ENCODE measurements around the gene SLC16A5.
"Not testable (repeated sequence)": the region's sequence is repeated elsewhere in the genome, so short reads cannot be mapped to it uniquely, and the experiment has no call there.

The SLC16A5 gene

DNA sequence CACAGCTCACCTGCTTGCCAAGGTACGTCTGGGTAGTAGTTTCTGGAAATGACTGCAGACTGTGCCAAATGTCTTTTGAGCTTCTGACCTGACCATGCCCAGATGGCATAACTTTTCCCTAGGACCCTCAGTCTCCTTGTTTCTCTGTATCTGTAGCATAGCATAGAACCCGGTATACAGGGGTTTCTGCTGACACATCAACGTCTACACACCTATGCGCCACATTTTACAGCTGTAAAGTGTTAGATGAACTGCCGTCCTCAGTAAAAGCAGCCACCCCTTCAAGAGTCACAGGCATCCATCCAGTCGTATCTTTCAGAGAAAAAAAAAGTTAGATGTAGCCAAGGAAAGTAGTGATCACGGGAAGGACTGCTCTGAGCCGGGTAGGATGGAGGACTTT lies 23.3 kb upstream of the SLC16A5 start:
- DNase-seq (ENCODE audit: low read depth in 2 of 2) = no peak

DNA sequence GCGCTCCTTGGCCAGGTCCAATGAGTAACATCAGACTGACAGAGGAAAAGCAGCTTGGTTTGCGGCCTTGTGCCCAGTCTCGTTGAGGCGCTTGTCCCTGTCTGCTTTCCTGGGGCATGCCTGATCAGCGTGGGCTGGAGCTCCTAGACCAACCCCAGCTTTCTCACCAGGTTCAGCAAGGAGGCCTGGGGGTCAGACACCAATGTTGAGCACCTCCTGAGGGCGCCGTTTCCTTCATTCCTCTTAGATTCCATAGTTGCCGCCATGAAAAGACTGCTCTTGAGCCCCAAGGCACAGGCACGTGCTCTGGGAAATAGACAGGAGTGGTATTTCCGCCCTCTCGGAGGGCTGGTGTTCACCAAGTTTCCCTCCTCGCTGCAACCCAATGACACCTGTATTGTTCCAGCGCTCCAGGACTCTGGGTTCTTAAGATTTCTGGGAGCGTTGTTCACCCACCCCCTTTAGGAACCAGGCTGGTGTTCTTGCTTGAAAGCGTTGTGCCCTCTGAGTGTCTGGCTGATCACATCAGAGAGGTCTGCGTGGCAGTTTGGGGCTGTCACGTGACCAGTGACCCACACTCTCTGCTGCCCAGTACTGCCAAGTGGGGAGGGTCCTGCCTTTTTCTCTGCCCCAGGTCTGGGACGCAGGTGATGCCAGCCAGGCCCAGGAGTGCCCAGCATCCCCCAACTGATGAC lies 22.7 kb upstream of the SLC16A5 start:
- no peak for DNase-seq (ENCODE audit: low read depth in 2 of 2)

DNA sequence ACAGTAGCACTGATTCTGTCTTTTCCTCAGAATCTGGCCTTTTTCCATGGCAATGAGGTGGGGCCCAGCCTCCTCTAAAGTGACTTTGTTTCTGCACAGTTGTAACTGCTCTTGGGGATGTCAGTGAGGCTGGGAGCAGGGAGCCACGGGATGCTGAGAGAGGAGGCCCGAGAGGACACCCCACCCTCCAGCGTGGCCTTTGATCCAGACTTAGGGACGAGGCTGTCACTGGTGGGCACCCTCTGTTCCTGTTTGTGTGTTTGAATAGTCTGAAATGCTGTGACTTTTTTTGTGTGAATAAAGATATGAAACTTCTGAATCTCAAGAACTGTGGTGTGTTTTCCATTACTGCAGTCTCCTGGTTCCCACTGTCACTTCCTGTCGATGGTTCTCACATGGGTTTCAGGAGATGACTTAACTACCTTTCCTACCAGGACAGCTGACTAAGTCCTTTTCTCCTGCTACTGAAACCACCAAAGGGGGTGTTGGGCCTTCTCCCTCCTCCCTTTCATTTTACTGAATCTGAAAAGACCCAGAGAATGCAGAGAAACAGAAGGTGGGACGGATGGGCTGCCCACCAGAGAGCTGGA lies 22.1 kb upstream of the SLC16A5 start:
- no peak for DNase-seq (ENCODE audit: low read depth in 2 of 2)

DNA sequence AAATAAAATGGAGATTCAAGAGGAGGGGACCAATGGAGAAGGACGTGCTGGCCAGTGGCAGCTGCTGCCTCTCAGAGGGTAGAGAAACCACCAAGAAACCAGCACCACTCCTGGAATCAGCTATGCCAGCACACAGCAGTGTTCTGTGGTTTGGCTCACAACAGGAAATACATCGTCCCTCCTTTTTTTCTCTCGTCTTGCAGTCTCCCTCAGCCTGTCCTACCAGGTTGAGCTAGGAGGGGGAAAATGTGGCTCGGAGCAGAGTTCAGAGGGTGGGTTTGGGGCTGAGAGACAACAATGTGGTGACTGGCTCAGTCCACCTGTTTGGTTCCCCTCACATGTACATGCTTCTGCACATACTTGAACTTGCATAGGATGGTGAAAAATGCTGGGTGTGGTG lies 19.9 kb upstream of the SLC16A5 start:
- no peak for DNase-seq (ENCODE audit: low read depth in 2 of 2)

DNA sequence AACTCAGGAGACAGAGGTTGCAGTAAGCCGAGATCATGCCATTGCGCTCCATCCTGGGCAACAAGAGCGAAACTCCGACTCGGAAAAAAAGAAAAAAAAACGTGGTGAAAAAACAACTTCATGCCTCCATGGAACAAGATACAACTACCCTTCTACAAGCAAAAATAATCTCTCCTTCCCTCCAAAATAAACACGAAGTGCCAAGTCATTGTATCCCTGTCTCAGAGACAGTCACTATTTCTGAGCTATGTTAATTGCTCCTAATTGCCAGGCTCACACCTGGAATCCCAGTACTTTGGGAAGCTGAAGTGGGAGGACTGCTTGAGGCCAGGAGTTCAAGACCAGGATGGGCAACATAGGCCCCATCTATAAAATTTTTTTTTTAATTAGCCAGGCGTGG lies 19.0 kb upstream of the SLC16A5 start:
- no peak for DNase-seq (ENCODE audit: low read depth in 2 of 2)

DNA sequence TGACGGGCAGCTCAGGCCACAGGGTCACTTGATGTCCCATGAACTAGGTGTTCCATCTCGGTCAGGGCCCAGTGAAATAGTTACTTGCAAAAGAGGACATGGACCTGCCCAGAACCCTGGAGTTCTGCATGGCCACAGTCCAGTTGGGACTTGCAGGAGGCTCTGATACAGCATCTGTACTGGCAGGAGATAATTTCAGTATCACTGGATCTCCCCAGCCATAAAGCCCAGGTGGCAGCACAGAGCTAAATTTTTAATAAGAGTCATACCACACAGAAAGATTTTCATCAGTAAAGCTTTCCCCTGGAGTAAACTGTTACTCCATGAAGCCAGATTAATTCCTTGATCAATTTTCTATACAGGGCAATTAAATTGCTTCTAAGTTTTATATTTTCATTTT lies 18.0 kb upstream of the SLC16A5 start:
- no peak for DNase-seq (ENCODE audit: low read depth in 2 of 2)

DNA sequence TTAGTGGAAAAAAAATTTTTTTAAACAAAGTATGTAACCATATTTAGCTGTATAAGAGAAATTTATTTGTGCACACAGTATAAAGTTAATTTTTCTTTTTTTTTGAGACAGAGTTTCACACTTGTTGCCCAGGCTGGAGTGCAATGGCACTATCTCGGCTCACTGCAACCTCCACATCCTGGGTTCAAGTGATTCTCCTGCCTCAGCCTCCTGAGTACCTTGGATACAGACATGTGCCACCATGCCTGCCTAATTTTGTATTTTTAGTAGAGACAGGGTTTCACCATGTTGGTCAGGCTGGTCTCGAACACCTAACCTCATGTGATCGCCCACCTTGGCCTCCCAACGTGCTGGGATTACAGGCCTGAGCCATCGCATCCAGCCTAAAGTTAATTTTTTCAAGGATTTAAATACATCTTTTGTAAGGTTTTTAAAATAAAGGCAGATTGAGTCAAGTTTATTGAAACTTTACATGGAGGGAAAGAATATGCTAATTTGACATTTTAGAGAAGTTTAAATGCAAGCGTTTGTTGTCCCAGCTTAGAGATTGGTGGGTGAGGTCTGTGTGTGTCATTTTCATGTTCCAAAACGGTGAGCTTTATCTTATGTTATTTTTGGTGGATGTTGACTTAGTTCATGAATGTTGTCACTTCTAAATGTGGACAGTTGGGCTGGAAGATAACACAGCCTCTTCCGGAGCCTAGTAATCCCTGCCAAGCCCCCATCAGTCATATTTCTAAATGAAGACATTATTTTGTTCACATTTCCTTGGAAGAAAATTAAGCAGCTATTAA lies 16.1 kb upstream of the SLC16A5 start:
- DNase-seq (ENCODE audit: low read depth in 2 of 2) = not testable (repeated sequence)

DNA sequence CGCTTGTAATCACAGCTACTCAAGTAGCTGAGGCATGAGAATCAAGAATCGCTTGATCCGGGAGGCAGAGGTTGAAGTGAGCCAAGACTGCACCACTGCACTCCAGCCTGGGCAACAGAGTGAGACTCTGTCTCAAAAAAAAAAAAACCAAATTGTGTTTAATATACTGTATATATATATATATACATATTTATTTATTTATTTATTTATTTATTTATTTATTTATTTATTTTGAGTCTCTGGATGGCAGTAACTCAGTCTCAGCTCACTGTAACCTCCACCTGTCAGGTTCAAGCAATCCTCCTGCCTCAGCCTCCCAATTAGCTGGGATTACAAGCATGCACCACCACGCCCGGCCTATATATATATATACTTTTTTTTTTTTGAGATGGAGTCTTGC lies 14.8 kb upstream of the SLC16A5 start:
- DNase-seq (ENCODE audit: low read depth in 2 of 2) = not testable (repeated sequence)

DNA sequence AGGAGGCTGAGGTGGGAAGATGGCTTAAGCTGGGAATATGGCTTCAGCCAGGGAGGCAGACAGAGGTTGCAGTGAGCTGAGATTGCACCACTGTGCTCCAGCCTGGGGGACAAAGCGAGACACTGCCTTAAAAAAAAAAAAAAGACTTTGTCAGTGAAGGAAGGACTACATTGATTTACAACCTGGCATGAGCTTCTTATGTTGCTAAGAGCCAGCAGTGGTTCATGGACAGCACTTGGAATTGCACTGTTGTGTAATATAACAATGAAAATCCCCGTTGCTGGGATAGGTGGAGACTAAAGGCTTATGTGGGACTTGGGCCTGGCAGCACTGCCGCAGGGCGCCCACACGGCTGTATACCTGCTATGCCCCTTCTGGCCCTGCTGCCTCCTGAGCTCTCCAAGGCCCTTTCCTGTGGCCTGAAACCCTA lies 14.1 kb upstream of the SLC16A5 start:
- DNase-seq (ENCODE audit: low read depth in 2 of 2) = no peak

DNA sequence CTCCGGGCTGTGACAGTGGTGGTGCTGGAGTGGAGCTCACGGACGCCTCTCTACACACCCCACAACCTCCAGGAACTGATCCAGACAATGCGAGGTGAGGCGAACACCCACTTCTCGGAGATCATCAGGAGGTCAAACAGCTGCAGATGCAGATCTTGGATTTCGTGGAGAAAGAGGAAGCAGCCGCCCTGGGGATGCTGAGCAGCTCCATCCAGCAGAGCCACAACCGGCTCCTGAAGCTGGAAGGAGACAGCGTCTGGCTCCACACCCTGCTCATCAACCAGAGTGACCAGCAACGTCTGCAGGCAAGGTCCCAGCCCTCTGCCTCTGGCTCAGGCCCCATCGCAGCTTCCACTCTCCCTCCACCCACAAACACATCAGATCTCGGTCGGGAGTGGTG lies 13.2 kb upstream of the SLC16A5 start:
- no peak for DNase-seq (ENCODE audit: low read depth in 2 of 2)

DNA sequence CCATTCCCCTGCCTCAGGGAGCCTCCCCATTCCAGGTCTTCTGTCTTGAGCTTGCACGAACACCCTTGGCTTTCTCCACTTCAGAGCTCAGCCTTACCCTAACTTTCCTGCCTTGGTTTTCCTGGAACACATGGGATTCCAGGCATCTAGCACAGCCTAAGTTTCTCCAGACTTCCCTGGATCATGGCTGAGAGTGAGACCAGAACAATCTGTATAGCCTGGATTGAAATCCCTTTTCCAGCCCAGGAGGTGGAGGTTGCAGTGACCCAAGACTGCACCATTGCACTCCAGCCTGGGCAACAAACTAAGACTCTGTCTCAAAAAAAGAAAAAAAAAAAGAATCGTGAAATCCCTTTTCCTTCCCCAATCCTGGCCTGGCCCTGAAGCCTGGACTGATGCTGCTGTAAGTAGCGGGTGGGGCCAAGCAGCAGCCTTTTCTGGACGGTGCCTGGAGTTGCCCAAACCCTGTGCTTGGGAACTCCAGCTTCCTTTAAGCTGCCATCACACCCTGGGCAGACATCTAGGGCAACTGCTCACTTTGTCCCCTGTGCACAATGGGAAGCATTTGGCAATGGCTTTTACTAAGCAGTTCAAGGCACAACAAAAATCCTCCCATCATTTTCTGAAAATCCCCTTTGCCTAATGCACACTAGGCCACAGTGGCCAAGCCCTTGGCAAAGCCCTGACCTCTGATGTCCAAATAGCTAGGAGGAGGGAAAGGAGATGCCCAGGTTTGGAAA lies 12.0 kb upstream of the SLC16A5 start:
- no peak for DNase-seq (ENCODE audit: low read depth in 2 of 2)

DNA sequence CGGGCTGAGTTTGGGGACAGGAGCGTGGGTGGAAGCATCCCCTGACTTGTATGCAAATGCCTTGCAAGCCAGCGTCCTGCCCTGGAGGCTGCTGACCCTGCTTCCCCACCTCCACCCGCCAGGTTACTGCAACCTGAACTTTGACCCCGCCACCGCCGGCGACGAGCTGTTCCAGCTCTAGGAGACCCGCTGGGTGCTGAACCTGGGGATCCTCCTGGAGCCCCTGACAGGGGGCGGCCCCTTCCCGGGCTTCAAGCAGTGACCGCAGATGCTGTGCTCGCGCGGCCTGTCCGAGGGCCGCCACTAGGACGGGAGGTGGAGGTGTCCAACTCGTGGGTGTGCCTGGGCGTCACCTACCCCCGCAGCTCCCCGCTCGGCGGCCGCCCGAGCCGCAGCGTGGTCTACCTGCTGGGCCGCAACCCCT lies 10.7 kb upstream of the SLC16A5 start:
- no peak for DNase-seq (ENCODE audit: low read depth in 2 of 2)

DNA sequence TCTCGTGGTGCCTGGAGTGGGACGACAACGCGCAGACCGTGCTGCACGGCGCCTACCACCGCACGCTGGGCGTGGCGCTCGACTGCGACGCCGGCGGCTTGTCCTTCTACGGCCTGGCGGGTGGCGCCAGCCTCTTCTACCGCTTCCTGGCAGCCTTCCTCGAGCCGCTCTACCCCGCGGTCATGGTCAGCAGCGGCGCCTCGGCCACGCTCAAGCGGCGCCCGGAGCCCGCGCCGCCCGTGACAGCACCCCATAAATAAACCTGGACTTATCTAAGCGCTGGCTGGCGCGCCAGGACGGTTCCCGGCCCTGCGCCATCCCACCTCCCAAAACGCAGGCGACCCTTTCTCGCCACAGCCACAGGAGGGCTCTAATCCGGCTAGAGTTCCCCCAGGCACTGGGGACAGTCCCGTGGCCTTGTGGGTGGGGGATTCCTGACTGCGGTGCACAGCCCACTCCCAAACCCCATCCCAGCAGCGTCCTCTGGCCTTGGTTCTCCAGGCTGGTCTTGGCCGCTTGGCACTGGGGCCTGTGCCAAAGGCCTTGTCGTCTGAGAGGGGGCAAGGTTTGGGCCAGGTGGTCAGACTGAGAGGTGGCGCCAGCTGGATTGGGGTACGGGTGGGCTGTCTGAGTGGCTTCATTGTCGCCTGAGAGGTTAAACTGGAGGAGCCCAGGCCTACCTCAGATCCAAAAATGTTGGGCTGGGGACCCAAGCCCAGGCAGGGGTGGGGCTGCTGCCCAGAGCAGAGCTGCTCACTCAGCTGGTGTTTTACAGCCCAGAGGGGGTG lies 10.1 kb upstream of the SLC16A5 start:
- DNase-seq (ENCODE audit: low read depth in 2 of 2) = peak; percentile 38 to 44

DNA sequence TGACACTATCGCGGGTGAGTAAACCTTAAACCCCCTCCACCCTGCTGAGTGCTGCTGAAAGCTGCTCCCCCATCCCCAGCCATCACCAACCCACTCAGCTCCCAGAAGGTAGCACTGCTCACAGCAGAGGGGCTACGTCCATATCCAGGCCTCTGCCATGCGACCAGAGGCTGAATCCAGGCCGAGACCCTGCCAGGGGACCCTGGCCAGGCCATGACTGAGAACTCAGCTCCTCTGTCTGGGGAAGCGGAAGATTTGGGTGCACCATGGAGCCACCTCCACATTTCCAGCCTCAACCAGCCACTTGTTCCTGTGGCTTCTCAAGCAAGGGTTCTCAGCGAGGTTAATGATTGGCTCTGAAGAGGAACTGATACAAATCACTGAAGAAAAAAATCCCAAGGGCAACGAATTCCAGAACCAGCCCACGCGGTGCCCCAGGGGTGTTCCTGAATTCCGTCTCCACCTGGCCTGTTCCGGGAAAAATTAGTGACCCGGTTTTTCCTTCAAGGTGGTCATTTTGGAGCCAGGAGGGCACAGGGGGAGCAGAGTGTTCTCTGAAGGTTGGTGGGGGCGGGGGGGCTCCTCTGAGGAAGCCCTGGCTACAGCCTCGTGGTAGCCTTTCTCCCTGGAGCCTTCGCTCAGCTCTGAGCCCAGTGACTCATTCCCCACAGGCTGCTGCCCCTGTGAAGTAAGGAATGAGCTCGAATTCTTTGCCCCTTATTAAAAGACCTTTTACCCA lies 9.3 kb upstream of the SLC16A5 start:
- no peak for DNase-seq (ENCODE audit: low read depth in 2 of 2)

DNA sequence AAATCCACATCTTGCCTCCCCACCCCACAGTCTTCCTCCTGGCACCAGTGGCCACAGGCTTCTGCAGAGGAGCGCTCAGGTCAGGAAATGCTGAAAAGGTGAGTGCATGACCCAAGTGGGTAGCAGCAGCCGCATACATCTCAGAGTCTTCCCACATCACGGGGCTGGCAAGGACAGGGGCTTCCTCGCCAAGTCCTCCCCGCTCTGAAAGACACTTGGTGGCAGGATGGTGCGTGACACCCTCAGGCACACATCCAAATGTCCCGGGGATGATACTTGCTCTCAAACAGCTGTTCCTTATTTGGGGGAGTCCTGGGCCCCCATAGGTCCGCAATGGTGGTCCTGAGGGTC lies 8.8 kb upstream of the SLC16A5 start:
- no peak for DNase-seq (ENCODE audit: low read depth in 2 of 2)

DNA sequence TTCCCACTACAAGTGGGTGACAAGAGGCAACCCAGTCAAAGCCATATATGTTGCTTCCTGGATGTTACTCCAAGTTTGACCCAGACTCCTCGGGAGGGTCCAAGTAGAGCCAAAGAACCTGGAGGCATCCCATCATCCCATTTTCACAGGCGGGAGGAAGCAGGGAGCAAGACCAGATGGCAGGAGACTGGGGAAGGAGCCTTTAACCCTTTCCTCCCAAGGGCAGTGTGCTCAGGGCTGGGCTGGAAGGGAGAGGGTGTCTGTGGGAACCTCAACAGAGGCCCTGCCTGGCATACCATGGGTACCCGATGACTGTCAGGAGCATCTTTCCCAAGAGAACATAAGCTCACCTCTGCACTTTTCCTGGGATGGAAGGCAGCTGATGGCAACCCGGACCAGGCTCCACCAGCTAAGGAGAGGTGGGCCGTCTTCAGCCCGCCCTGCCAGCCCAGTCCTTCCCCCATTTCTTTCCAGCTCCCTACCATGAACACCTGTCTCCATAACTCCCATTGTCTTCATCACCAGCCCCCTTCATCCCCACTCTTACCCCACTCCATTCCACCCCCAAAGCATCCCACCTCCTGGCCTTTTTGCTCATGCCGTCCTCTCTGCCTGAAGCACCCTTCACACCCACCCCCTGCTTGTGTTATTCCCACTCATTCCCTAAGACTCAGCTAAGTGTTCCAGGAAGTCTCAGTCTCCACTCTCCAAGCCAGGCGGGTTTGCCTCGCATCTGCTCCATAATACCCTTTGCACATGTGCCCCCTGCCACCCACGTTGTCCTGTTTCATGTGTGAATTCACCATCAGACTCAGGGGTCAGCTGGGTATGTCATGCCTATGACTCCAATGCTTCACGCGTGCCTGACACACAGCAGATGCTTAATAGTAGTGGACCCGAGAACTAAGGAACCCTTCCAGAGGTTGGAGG lies 5.9 kb upstream of the SLC16A5 start:
- DNase-seq (ENCODE audit: low read depth in 2 of 2) = no peak

DNA sequence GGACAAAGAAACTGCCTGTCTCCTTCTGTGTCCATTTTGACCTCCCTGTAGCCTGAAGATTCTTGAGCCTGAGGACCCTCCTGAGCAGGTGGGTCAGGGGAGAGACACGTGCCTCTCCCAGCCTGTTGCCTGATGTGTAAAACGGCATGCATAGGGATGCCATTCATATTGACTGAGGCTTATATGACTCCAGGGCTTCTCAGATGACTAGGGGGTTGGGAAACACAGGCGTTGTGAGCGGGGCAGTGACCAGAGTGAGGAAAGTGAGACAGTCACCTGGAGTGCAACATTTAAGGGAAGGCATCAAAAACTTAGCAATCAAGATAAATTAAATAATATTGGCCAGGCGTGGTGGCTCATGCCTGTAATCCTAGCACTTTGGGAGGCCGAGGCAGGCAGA lies 5.1 kb upstream of the SLC16A5 start:
- DNase-seq (ENCODE audit: low read depth in 2 of 2) = no peak

DNA sequence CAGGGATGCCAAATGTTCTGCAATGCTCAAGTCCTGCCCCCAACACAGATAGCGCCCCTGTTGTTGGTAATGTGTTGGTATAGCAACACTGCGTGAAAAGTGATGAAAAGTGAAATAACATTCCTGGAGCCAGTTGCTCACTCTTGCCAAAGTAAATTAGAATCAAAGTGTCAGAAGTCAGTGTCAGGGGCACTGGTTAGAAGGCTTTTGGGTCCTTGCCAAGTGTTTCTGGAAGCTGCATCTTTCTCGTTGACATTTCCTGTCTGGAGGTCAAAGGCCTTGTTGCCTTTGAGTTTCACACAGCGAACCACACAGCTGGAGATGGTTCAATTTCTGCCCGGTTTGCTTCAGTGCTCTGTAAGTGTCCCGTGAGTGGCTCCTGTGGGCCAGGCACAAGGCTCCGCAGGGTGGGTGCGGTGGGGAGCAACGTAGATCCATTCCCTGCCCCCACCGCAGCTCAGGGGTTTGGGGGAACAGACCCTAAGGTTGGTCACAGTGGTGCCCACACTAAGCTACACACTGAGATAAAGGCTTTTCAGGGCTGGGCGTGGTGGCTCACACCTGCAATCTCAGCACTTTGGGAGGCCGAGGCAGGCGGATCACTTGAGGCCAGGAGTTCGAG lies 3.6 kb upstream of the SLC16A5 start:
- no peak for DNase-seq (ENCODE audit: low read depth in 2 of 2)

DNA sequence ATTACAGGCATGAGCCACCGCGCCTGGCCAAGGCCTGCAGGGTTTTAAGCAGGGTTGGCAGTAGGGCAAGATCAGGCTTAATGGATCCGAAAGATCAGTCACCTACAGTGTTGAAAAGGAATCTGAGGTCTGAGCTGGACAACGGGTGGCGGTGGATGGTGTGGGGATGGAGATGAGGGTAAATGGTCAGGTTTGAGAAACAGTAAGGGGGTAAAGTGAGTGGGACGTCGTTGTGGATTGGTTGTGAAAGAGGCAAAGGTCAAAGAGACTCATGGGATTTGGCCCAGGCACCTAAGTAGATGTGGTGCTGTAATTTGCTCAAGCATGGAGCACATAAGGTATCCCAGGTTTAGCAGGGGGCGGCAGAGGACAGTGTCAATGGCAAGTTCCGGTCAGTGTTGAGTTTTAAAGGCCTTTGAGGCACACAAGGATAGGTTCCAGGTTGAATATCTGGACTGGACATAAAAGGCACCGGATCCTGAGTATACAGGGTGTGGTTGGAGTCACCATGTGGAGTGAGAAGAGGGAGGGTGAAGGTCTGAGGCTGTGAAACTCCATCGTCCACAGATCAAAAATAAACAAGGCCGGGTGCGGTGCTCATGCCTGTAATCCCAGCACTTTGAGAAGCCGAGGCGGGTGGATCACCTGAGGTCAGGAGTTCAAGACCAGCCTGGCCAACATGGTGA lies 1.1 kb upstream of the SLC16A5 start:
- DNase-seq (ENCODE audit: low read depth in 2 of 2) = no peak

All from stimulated activated CD4-positive, alpha-beta T cell treated with anti-CD3 and anti-CD28 coated beads, Interleukin-4, amount 100 ng/mL, for 48 hours (primary cell).